Measurements from ENCODE around the gene PDE4D.

Gene PDE4D

GRCh38 chr5:59125011-59125961 lies 768.2 kb downstream of the PDE4D start:
- DNase-seq: no peak

- no peak for DNase-seq
Observed at GRCh38 chr5:59123595-59124561, 769.6 kb downstream of the PDE4D start.

- no peak for DNase-seq
Observed at GRCh38 chr5:59119480-59119879, 774.0 kb downstream of the PDE4D start.

- DNase-seq: no peak
Observed at GRCh38 chr5:59117320-59117719, 776.2 kb downstream of the PDE4D start.

- DNase-seq: no peak
Observed at GRCh38 chr5:59116231-59116865, 777.2 kb downstream of the PDE4D start.

GRCh38 chr5:59115345-59115744 lies 778.2 kb downstream of the PDE4D start:
- no peak for DNase-seq

- no peak for DNase-seq
Observed at GRCh38 chr5:59109383-59109782, 784.1 kb downstream of the PDE4D start.

- DNase-seq: no peak
Observed at GRCh38 chr5:59107692-59108091, 785.8 kb downstream of the PDE4D start.

GRCh38 chr5:59104400-59105127 lies 789.0 kb downstream of the PDE4D start:
- no peak for DNase-seq

- no peak for DNase-seq
Observed at GRCh38 chr5:59103303-59103702, 790.2 kb downstream of the PDE4D start.

- DNase-seq: no peak
Observed at GRCh38 chr5:59102437-59102836, 791.1 kb downstream of the PDE4D start.

GRCh38 chr5:59100875-59101274 lies 792.7 kb downstream of the PDE4D start:
- no peak for DNase-seq

- DNase-seq: no peak
Observed at GRCh38 chr5:59099995-59100345, 793.6 kb downstream of the PDE4D start.

- no peak for DNase-seq
Observed at GRCh38 chr5:59099270-59099994, 794.1 kb downstream of the PDE4D start.

- no peak for DNase-seq
Observed at GRCh38 chr5:59098743-59099142, 794.8 kb downstream of the PDE4D start.

- no peak for DNase-seq
Observed at GRCh38 chr5:59097712-59098111, 795.8 kb downstream of the PDE4D start.

GRCh38 chr5:59097116-59097515 lies 796.4 kb downstream of the PDE4D start:
- no peak for DNase-seq

GRCh38 chr5:59095480-59095879 lies 798.0 kb downstream of the PDE4D start:
- DNase-seq: no peak

GRCh38 chr5:59094864-59095263 lies 798.7 kb downstream of the PDE4D start:
- DNase-seq: no peak

- DNase-seq: no peak
Observed at GRCh38 chr5:59093329-59093728, 800.2 kb downstream of the PDE4D start.

- no peak for DNase-seq
Observed at GRCh38 chr5:59092758-59093157, 800.8 kb downstream of the PDE4D start.

- DNase-seq: no peak
Observed at GRCh38 chr5:59091965-59092364, 801.6 kb downstream of the PDE4D start.

All from DMS79 (cell line).